Right lobe of liver (tissue), 4 donors: ENCODE measurements around the gene PLCL1.

Experiments used
- POLR2A ChIP-seq: fragments of 450-650 bp; IDR thresholded peaks from one replicate; pipeline ENCODE4 v1.6.1; 2017; ENCODE audit warnings: antibody characterized with exemption, mild to moderate bottlenecking
- TF ChIP-seq, protein P1 (sequence below), 4 donors: fragments of 200-600 bp in 3 of 4; fragments of 450-650 bp in 1 of 4; IDR thresholded peaks; one replicate each; pipeline versions ENCODE4 v1.5.1 to v1.8.0; 2016 to 2022; ENCODE audit warnings: antibody characterized with exemption in 4 of 4, mild to moderate bottlenecking in 2 of 4
- donor health status: DM: no; HTN: no; CAD: no.
- donor health status: DM: no; HTN: no; CAD: no.
- donor health status: DM: no; HTN: yes; CAD: no.

DNA sequence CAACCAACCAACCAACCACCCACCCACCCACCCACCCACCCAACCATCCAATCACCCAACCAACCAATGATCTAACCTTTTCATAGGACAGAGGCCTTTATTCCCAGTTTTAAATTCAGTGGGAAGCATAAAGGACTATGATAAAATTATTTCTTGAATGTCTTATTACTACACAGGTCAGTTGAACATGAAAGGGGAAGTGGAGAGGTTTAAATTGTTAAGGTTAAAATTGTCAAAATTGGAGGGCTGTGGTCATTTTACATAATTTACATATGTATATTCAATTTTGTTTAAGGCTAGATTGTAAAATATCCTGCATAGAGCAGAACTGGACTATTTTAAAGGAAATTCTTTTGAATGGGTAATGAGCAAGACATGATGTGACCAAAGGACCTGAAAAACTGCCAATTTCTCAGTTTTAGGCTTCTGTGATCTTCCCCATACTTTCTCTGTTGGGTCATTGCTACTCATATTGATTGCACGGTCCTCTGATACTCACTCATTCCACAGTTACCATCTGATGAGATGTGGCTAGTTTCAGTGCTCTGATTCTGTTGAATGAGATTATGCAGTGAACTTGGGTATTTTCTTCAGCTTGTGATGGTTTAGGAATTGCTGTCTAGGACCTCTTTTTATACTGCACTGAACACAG is 127.4 kb downstream of the PLCL1 start:
- TF ChIP-seq, protein P1, sequence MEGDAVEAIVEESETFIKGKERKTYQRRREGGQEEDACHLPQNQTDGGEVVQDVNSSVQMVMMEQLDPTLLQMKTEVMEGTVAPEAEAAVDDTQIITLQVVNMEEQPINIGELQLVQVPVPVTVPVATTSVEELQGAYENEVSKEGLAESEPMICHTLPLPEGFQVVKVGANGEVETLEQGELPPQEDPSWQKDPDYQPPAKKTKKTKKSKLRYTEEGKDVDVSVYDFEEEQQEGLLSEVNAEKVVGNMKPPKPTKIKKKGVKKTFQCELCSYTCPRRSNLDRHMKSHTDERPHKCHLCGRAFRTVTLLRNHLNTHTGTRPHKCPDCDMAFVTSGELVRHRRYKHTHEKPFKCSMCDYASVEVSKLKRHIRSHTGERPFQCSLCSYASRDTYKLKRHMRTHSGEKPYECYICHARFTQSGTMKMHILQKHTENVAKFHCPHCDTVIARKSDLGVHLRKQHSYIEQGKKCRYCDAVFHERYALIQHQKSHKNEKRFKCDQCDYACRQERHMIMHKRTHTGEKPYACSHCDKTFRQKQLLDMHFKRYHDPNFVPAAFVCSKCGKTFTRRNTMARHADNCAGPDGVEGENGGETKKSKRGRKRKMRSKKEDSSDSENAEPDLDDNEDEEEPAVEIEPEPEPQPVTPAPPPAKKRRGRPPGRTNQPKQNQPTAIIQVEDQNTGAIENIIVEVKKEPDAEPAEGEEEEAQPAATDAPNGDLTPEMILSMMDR (IDR thresholded peaks at IDR 0.05): no peak
- TF ChIP-seq POLR2A: no peak
